Psoas muscle (tissue), 8 donors: Measurements from ENCODE around the gene MACC1. TPM values are rescaled to one million over a fixed set of nuclear protein-coding genes. Genes with fewer than 3 reads are reported as not detected.

Experiments used
- ATAC-seq, 4 donors: fragments of 200-7000 bp; cut with Tn5 transposase; one replicate each; pipeline ENCODE4 v1.9.1; 2020; ENCODE audit warnings: moderate library complexity in 3 of 4, mild to moderate bottlenecking in 2 of 4
- DNase-seq, 2 donors: peaks; one replicate each; pipeline ENCODE4 v3.0.0-alpha.2; 2020
- H3K27ac ChIP-seq: fragments of 200-600 bp; one replicate; pipeline ENCODE4 v1.8.0; 2022
- H3K27me3 ChIP-seq, 3 donors: fragments of 200-600 bp in 1 of 3; one replicate each; pipeline versions ENCODE4 v1.6.1 to v1.8.0; 2013 to 2022; ENCODE audit warnings: low read length in 2 of 3, mild to moderate bottlenecking in 2 of 3, moderate library complexity in 1 of 3; ENCODE audit not compliant: insufficient read depth in 3 of 3
- H3K36me3 ChIP-seq, 2 donors: fragments of 200-600 bp in 1 of 2; one replicate each; pipeline versions ENCODE4 v1.6.1 to v1.8.0; 2013 to 2022; ENCODE audit warnings: low read depth in 1 of 2, mild to moderate bottlenecking in 1 of 2, moderate library complexity in 1 of 2; ENCODE audit not compliant: insufficient read depth in 1 of 2
- H3K4me1 ChIP-seq: fragments of 200-600 bp; one replicate; pipeline ENCODE4 v1.8.0; 2022
- H3K4me3 ChIP-seq: fragments of 200-600 bp; one replicate; pipeline ENCODE4 v1.8.0; 2022; ENCODE audit warnings: mild to moderate bottlenecking
- H3K9me3 ChIP-seq: fragments of 200-600 bp; one replicate; pipeline ENCODE4 v1.8.0; 2022
- CTCF ChIP-seq: fragments of 200-600 bp; IDR thresholded peaks from one replicate; pipeline ENCODE4 v1.8.0; 2022; ENCODE audit warnings: antibody characterized with exemption
- WGBS, 3 donors: extraction: QIAGEN DNeasy Blood & Tissue Kit; methylation state at CpG; one replicate each; pipeline versions ENCODE4 v1.1.6 to v1.1.7; 2013; 5-methylcytosine and 5-hydroxymethylcytosine counted together
- intact Hi-C, 2 donors: fragments of 100-400 bp; cut with DNase I; formaldehyde crosslinking; loops; one replicate each; pipeline versions ENCODE4 v1.11.0 to v1.14.2; 2022
- polyA plus RNA-seq, 3 donors: library from polyadenylated mRNA; stranded (reverse); fragments of 200-250 nt; gene quantifications; one replicate each; pipeline ENCODE4 v1.2.3, GENCODE V29; 2013
- total RNA-seq, 4 donors: library from RNA; stranded (reverse); fragmentation: NEBNext Ultra II Directional in 2 of 4; extraction: Animal tissue kit (Norgen Biotek cat#: 25700) in 2 of 4; gene quantifications; one replicate each; pipeline versions ENCODE4 v1.2.1 to v1.2.4, GENCODE V29; 2021 to 2023
- donor health status: healthy with polysubstance abuse.
- donor health status: DM: no; HTN: no; CAD: no; lungs with moderate emphysema.
- donor health status: Bipolar disorder and iron deficiency.
- donor health status: healthy.
- donor health status: DM: yes; HTN: yes; CAD: no.
- donor health status: DM: no; HTN: no; CAD: no.
- donor health status: DM: no; HTN: no; CAD: no.
- donor health status: DM: yes; HTN: yes; CAD: no.

MACC1 gene
- total and polyA plus RNA-seq, 7 donors: under 0.01 to 0.04 TPM; not detected in 5

- H3K4me3 ChIP-seq: no peak overlapping the region
- WGBS, 3 donors: 74 to 80% (median 79%) methylated on average over 2 of the region's 2 CpGs
- intact Hi-C loops: no loop called here
- DNase-seq (no peak), ATAC-seq (no peak)
- no peaks in the 10 kb centered on the region for H3K36me3 ChIP-seq
- no peak overlapping the region for H3K27ac ChIP-seq
- no peaks in the 10 kb centered on the region for H3K4me1 ChIP-seq
- H3K27me3 ChIP-seq: no peaks in the 10 kb centered on the region
- TF ChIP-seq CTCF: no peak
- no peaks in the 10 kb centered on the region for H3K9me3 ChIP-seq
Observed at GRCh38 chr7:20206104-20206896, 10.9 kb downstream of the MACC1 start.

- 79 to 88% (median 83%) methylated on average over 4 of the region's 4 CpGs for WGBS, 3 donors
- H3K36me3 ChIP-seq: no peaks in the 10 kb centered on the region
- peaks cover 0 to 2% (median 0%) of the 10 kb centered on the region in 3 donors for H3K27me3 ChIP-seq
- DNase-seq: no peak
- no peak overlapping the region for H3K27ac ChIP-seq
- intact Hi-C loops: no loop called here
- TF ChIP-seq CTCF: no peak
- no peak overlapping the region for H3K4me3 ChIP-seq
- no peaks in the 10 kb centered on the region for H3K9me3 ChIP-seq
- no peak for ATAC-seq
- H3K4me1 ChIP-seq: no peaks in the 10 kb centered on the region
Observed at GRCh38 chr7:20203316-20203715, 13.9 kb downstream of the MACC1 start.

GRCh38 chr7:20201380-20201779 lies 15.8 kb downstream of the MACC1 start:
- Histone ChIP-seq H3K36me3 (no peaks in the 10 kb centered on the region), H3K4me3 (no peak overlapping the region), H3K27ac (no peak overlapping the region), H3K9me3 (no peaks in the 10 kb centered on the region), H3K4me1 (no peaks in the 10 kb centered on the region), H3K27me3 (peaks cover 0 to 2% (median 0%) of the 10 kb centered on the region in 3 donors)
- DNase-seq: no peak
- 46 to 53% (median 52%) methylated on average over 3 of the region's 3 CpGs for WGBS, 3 donors
- no peak for TF ChIP-seq CTCF
- intact Hi-C loops: no loop called here
- no peak for ATAC-seq

- Histone ChIP-seq H3K27ac (no peak overlapping the region), H3K9me3 (no peaks in the 10 kb centered on the region), H3K4me3 (no peak overlapping the region), H3K27me3 (peaks cover 0 to 2% (median 0%) of the 10 kb centered on the region in 3 donors), H3K4me1 (no peaks in the 10 kb centered on the region), H3K36me3 (no peaks in the 10 kb centered on the region)
- no peak for TF ChIP-seq CTCF
- intact Hi-C loops: no loop called here
- ATAC-seq: no peak
- DNase-seq: no peak
Observed at GRCh38 chr7:20200971-20201370, 16.2 kb downstream of the MACC1 start.

GRCh38 chr7:20200361-20200760 lies 16.8 kb downstream of the MACC1 start:
- Histone ChIP-seq H3K27me3 (peaks cover 0 to 2% (median 0%) of the 10 kb centered on the region in 3 donors), H3K9me3 (no peaks in the 10 kb centered on the region), H3K4me3 (no peak overlapping the region), H3K36me3 (no peaks in the 10 kb centered on the region), H3K4me1 (no peaks in the 10 kb centered on the region), H3K27ac (no peak overlapping the region)
- ATAC-seq (no peak), DNase-seq (no peak)
- TF ChIP-seq CTCF: no peak
- 47 to 60% (median 55%) methylated on average over 3 of the region's 3 CpGs for WGBS, 3 donors
- intact Hi-C loops: no loop called here
